Right renal pelvis (tissue), 4 donors: Measurements from ENCODE around the gene PDCD10. TPM values are rescaled to one million over a fixed set of nuclear protein-coding genes. Genes with fewer than 3 reads are reported as not detected.

Source experiments
- DNase-seq, 4 donors: peaks; one replicate each; pipeline ENCODE4 v3.0.0-alpha.2; 2013; ENCODE audit warnings: low read depth in 4 of 4, low spot score in 3 of 4, missing footprints in 1 of 4
- polyA plus RNA-seq, 4 donors: library from polyadenylated mRNA; unstranded; fragments of 120-200 nt; gene quantifications; one replicate each; pipeline ENCODE4 v1.2.1, GENCODE V29; 2013; ENCODE audit not compliant: insufficient read length in 4 of 4

PDCD10 gene
- polyA plus RNA-seq, 4 donors, result 59.9 to 82.0 (median 81.1) TPM

DNA sequence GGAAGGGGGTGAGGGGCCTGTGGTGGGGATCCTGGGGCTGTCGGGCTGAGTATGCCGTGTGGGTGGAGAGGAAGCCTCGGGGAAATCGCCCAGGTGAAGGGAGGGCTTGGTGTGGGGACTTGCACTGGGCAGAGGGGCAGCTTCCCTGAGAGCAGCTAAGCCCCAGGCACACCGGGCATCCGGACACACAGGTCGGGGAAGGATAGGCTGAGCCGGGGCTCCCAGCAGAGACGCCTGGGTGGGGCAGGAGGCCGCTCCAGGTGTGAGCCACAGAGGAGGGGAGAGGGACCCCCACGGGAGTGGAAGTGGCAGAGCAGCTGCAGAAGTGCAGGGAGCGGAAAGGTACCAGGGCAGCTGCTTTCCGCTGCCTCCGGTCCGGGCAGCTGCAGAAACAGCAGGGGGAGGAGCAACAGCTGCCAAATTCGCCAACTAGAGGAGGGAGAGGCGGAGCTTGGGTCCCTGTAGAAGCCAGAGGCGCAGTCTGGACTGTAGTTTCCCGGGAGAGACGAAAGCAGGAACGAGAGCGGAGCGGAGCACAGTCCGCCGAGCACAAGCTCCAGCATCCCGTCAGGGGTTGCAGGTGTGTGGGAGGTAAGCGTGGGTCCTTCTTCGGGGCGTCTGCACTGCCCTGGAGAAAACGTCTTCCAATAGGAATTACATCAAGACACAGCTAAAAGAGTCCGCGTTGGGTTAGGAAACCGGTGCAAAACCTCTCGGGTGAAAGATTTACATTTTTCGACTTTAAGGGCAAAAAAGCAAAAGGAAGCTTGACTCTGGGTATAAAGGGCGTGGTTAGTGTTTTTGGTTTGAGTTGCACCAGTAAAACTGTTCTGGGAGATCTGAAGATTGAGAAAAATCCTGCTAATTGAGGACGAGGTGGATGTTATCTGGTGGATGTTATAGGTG is 794 bp upstream of the PDCD10 start, which contains the start of gene SERPINI1:
Gene SERPINI1 (plus strand): TSS at position 489 of the 906 bp plus-strand sequence. CDS start 53,408 bp downstream, outside the sequence.
- DNase-seq, result peak; percentile 74 to 86 (median 78)

DNA sequence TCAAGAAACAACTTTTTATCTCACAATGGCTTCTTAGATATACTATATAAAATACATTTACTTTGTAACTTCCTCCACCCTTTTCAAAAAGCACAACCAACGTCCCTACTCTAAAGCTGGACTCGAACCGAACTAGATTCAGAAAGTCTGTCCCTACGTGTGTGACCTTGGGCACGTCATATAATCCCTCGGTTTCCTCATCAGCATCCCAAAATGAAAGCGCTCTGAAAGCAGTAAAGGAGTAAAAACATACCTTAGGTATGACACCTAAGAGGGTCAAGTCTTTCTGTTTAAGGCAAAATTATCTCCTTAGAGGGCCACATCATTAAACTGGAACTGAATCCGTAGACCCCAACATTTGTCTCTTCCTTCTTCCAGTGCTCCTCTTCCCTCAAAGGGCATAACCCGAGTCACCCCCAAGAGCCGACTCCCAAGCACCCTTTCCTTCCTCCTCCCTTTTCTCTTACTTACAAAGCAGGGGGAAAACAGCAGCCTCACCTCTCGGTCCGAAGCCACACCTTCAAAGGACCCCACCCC is 663 bp downstream of the PDCD10 start:
- peak in 1 of 4 donors; percentile 3 for DNase-seq

DNA sequence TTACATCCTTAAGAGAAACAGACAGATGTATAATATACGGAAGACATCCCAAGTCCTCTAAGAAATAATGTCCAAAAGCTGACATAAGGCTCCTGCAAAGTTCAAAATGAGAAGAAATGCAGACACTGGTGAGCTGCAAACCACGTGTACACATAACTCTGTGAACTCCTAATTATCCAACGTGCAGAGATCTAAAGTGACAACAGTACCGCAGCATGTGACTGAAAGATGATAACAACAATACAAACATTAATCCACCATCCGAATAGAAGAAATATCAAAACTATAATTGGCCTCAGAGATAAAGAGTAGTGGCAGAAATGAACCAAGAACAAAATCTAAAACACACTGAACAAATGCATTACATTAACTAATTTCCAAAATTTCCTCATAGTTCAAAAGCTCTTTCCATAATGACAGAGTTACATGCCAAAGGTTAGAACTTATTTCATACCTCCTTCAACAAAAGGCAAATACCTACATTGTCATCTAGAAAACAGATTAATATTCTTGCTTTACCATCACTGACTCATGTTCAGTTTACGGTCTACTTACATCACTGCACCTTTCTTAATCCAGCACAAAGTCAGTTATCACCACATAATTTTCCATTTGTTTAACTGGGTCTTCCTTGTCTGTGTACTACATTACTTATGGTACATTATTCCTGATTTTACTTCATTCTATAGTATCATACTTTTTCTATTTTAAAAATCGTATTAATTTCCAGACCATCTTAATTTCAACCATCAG is 2.2 kb downstream of the PDCD10 start:
- no peak for DNase-seq

DNA sequence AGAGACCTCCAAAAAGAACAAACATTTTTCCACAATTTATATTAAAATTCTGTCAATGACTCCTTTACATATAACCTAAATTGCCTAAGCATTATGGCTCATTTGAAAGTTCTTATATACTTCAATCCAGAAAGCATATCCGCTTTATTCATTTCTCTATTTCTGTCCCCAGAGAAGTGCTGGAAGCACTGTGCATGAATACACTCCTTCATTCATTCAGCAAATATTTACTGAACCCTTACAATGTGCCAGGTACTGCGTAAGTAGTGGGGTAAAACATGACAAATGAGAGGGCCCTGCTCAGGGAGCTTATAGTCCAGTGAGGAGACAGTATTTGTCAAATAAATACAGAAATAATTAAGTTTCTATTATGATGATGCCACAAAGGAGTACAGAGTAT is 3.3 kb downstream of the PDCD10 start:
- no peak for DNase-seq

DNA sequence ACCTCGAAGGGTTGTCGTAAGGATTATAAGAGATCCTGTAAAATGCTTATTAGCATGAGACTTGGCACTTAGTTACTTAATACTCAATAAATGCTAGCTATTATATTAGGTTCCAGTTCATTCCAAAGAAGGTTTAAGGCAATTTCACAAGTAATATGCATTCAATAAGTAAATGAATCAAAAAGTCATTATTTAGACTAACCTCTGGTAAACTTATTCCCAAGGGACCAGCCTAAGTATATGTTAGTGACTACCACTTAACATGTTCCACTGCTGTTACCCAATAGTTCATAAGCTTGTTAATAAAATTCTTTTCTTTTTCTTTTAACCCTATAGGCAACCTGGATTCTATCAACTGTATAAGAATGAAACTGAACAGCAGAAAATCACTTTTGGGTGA is 5.1 kb downstream of the PDCD10 start:
- DNase-seq, result no peak

DNA sequence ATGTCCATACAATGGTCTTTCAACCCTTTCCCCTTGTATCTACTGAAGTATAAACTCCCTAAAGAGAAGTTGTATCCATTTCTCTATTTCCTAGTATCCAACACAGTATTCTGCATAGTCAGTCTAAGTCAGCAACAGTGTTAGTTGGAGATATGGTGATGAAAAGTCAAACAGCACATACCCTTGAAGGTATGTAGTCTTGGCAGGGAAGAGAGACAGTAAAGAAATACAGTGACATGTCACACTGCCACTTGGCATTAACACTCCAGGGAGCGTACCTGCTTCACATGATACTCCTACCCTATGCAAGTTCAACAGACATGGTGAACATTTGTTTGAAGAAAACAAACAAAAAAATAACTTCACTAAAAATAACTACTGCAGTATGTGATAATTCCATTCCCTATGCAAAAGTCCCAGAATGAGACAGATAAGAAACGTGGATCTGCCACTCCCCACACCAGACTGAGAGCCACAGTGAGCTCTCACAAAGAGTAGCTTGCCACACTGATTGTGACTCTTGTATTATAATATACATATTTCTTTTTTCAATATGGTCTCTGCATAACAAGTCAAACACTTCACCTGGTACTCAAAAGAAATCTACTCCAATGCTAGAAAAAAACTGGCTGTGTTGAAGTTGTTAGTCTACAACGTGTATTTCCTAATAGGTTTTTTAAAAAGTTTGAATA is 5.9 kb downstream of the PDCD10 start:
- DNase-seq, result no peak

DNA sequence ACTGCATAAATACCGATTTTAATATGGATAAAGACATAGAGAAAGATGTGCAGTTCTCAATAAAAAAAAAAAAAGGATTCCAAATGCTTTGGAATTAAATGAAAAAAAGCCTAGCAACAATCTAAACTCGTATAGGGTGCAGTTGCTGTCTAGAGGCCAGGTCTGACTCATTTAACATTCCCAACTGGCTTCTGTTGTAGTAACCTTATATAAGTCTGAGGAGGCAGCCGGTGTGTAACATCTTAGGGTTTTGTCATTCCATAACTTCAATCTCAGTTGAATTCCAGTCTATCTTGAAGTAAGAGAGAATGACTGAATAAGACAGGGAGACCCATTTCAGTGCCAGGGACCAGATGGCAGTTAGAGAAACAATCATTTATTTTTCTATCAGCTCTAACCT is 6.5 kb downstream of the PDCD10 start:
- no peak for DNase-seq

DNA sequence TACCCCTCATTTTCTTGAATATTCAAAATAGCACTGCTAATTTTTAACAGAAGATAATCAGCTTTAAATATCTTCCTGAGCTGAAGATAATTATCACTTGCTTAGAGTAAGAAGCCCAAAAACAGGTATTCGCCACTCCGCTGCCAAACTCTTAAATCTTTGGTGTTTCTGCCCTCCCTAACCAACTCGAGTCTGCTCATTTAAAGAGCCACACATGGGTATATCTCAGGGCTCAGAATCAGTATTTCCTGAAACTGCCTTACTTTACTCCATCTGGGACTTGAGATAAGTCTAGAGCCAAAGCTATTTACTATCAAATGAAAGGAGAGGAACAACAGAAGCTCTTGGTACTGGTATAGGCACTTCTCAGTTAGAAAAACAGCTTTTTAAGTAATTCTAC is 10.8 kb downstream of the PDCD10 start:
- DNase-seq, result no peak

DNA sequence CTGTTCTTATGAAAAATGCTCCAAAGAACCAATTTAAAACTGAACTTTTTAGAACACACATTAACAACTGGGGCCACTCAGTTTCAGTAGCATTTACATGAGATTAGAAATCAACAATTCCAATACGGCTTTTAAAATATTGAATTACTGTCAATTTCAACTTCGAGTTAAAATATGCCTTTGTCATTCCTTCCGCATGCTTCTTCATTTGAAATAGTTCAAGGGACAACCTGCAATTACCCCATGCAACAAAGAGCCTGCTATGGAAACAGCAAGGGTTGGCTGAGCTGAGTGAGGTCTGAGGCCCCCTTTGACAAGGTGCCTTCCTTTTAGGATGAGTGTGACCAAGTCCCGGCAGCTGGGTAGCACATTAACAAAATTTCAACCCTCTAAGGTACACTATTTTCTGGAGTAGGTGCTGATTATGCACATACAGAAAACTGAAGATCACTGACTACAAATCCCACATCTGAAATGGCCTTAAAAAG is 11.6 kb downstream of the PDCD10 start:
- DNase-seq, result no peak

DNA sequence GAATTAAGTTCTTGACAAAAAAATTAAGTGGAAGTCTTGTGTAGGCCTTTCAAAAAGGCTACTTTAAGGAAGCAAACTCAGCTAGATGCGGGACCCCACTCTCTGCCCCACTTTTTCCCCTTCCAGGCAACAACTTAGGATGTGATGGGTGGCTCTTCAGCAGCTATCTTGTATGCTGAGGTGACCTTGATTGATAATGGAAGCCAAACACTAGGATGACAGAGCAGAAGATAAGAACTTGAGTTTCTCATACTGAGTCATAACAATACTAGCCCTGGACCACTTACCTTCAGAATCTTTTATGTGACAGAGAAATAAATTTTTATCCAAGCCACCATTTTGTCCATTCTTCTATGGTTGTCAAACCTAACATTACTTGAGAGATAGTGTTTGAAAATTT is 16.1 kb downstream of the PDCD10 start:
- DNase-seq, result no peak

DNA sequence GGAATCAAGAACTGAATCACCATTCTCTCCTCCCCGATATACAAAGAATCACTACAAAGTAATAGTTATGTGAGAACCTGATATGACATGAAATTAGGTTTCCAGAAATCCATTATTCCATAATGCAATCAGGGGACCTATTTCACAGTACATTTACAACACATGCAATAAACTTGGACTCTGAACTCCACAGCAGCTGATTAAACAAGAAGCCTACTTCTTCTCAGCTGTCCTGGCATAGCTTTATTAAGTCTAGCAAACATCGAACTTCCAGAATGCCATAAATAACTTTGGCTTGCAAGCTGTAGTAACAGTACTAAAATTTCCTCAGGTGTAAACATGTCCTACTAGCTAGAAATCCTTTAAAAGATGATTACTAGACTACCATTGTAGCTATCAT is 17.8 kb downstream of the PDCD10 start:
- no peak for DNase-seq

DNA sequence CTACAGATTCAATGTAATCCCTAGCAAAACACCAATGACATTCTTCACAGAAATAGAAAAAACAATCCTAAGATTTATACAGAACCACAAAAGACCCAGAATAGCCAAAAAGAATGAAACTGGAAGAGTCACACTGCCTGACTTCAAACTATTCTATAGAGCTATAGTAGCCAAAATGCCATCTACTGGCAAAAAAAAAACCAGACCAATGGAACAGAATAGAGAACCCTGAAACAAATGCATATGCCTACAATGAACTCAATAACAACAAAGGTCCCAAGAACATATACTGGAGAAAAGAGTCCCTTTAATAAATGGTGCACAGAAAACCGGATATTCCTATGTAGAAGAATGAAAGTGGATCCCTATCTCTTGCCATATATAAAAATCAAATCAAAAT is 19.8 kb downstream of the PDCD10 start:
- DNase-seq, result no peak

DNA sequence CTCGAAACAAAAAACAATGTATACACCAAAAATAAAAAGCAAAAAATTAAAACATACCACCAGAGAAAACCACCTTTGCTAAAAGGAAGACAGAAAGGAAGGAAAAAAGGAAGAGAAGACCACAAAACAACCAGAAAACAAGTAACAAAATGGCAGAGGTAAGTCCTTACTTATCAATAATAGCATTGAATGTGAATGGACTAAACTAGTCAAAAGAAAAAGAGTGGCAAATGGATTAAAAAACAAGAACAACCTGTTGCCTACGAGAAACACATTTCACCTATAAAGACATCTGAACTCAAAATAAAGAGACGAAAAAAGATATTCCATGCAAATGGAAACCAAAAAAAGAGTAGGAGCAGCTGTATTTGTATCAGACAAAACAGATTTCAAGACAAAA is 22.2 kb downstream of the PDCD10 start:
- DNase-seq, result no peak

DNA sequence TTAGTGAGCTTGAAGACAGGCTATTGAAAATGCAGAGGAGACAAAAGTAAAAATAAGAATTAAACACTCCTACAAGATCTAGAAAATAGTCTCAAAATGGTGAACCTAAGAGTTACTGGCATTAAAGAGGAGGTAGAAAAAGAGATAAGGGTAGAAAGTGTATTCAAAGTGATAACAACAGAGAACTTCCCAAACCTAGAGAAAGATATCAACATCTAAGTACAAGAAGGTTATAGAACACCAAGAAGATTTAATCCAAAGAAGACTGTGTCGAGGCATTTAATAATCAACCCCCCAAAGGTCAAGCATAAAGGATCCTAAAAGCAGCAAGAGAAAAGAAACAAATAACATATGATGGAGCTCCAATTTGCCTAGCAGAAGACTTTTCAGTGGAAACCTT is 23.3 kb downstream of the PDCD10 start:
- no peak for DNase-seq

DNA sequence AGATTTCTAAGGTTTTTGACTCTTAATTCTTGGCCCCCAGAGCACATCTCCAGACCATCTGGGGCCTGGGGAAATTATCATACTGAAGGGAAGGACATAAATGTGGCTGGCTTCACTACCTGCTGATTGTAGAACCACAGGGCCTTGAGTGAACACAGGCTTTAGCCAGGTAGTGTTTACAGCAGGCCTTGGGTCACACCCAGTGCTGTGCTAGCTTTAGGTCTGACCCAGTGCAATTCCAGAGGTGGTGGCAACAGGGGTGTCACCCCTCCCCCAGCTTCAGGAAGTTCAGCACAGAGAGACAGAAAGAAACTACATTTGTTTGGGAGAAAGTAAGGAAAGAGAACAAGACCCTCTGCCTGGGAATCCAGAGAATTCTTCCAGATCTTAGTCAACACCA is 24.1 kb downstream of the PDCD10 start:
- no peak for DNase-seq

DNA sequence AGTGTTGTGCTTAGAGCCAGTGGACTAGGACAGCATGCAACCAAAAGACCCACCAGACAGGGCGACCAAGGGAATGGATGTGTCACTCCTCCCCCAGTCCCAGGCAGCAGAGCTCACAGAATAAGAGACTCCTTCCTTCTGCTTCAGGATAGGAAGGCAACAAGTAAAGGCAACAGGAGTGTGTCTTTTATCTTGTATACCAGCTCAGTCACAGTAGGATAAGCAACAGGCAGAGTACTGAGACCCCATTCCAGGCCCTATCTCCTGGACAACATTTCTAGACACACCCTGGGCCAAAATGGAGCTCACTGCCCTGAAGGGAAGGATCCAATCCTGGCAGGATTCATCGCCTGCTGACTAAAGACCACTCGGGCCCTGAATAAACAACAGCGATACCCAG is 25.0 kb downstream of the PDCD10 start:
- DNase-seq, result no peak

DNA sequence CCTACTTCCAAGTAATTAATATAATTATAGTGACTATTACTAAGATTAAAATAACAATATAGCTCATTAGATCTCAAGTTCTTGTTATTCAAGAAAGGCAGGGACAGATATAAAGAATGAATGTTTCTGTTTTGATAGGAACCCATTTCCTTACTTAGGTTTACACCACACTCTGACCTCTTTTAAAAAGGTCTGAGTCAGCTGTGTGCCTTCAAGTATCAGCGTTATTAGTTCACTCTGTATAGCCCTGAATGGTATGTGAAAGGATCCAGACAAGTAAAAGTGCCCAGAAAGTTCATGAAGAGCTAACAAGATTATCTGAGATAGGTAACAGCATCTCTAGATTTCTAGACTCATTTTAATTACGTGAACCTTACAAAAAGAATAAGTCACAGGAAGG is 28.9 kb downstream of the PDCD10 start:
- DNase-seq, result no peak

DNA sequence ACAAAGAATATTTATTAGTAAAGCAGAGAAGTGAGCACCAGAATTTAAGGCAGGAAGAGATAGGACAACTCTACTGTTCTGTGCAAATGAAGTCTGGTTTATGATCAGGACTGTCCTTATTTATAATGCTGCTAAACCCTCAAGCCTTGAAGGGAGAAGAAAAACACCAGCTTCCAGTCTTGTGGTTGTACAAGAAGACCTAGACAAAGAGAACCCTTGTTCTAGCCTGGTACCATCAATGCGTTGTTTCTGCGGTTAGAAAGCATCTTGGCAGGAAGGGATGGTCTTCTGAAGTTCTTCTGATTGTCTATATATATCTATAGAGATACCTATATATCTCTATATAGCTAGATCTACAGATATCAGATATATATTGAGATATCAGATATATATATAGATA is 33.8 kb downstream of the PDCD10 start:
- DNase-seq, result no peak

DNA sequence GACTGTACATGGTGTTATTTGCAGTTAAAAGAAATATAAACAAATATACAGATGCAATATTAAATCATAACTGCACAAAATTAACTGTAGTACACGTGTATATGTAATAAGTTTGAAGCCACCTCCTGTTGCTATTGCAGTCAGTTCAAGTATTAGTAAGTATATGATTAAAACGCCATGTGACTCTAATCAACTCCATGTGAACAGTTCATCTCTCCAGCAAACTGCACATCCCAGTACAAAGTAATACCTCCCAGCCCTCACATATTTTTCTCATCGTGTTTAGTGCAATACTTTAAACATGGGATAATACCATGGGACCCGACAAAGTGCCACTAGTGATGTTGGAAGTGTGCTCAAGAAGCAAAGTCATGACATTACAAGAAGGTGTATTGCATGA is 34.6 kb downstream of the PDCD10 start:
- no peak for DNase-seq

DNA sequence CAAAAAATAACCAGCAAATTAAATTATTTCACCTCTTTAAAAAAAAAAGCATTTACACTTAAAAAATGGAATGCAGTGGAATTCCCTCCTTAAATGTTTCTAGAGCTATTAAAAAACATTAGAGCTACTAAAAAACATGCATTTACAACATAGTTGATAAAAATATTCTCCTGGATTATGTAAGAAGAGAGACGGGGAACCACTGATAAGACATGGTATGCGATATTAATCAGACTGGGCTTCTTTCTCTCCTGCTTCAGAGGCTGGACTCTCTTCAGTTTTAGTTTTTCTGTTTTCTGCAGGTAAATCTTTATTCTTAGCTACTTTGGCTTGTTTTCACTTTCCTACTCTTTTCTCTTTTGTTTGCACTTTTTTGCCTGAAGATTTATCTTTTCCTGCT is 40.6 kb downstream of the PDCD10 start:
- DNase-seq, result no peak

DNA sequence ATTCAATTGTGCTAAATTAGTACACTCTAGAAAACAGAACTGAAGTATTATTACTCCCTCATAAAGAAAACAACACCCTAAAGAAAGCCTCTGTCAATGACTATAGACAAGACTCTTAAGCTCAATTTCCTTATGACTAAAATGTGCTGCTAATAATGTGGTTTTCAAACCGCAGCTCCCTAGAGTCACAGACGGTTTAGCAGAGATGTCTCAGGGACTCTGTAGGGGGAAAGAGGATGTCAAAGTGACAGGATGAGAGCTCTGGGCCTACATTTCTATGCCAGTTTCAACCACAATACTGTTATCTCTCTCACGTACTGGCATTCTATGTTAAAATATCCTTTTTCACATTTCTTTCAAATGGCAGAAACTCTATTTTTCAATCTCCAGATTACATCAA is 43.3 kb downstream of the PDCD10 start:
- no peak for DNase-seq
